HepG2 (cell line): ENCODE measurements around the gene WNT10A. TPM values are rescaled to one million over a fixed set of nuclear protein-coding genes. Genes with fewer than 3 reads are reported as not detected.

Experiments
- ATAC-seq: fragments of 200-7000 bp; cut with Tn5 transposase; 3 replicates; pipeline ENCODE4 v1.9.1; 2020; ENCODE audit warnings: mild to moderate bottlenecking, moderate library complexity
- BruUV-seq: library from RNA; stranded (reverse); fragments of 400-500 nt; replicated peaks from 2 replicates; lab custom pipeline; 2021; lab: Mats Ljungman, UMichigan
- CTCF ChIA-PET: fragments of 300-600 bp; formaldehyde crosslinking; extraction: SDS; loops from one replicate; lab custom pipeline; 2021; ENCODE audit warnings: low total read pairs, inconsistent platforms, low intra/inter-chr PET ratio; lab: Yijun Ruan, JAX
- POLR2A ChIA-PET: fragments of 350-600 bp; sonication (Branson Sonifier 250); formaldehyde crosslinking; loops from one replicate; lab custom pipeline; 2020; ENCODE audit warnings: antibody characterized with exemption, inconsistent platforms; lab: Yijun Ruan, JAX
- DNase-seq: peaks from one replicate; pipeline ENCODE4 v3.0.0-alpha.2; 2015; ENCODE audit warnings: low spot score
- FAIRE-seq: peaks from 3 replicates; lab custom pipeline; 2011; peaks lifted over from hg19 to GRCh38; lab: Jason Lieb, UNC
- H2AFZ ChIP-seq: one replicate; pipeline ENCODE4 v1.6.1; 2011; ENCODE audit warnings: low read length, inconsistent platforms
- H3K27ac ChIP-seq: fragments of 300-600 bp; 3 replicates; pipeline ENCODE4 v1.8.0; 2011; ENCODE audit warnings: mixed run types, mild to moderate bottlenecking, mixed read lengths, low read length, inconsistent platforms; ENCODE audit not compliant: insufficient read depth; ENCODE audit errors: extremely low read length
- H3K27me3 ChIP-seq, 2 experiments: fragments of 200-600 bp in 1 of 2; 2 replicates in 1 of 2; 3 replicates in 1 of 2; pipeline versions ENCODE4 v1.6.0 to v1.8.0; 2011; ENCODE audit warnings: low read length in 2 of 2, mild to moderate bottlenecking in 2 of 2, moderate library complexity in 2 of 2, inconsistent platforms in 1 of 2; ENCODE audit not compliant: insufficient read depth in 2 of 2, control insufficient read depth in 1 of 2
- H3K36me3 ChIP-seq, 2 experiments: fragments of 200-600 bp in 1 of 2; replicated peaks in 1 of 2; 2 replicates in 1 of 2; 3 replicates in 1 of 2; pipeline versions ENCODE4 v1.5.1 to v1.8.0; 2011; ENCODE audit warnings: low read length in 2 of 2, inconsistent platforms in 1 of 2; ENCODE audit not compliant: insufficient read depth in 2 of 2, control insufficient read depth in 1 of 2
- H3K4me1 ChIP-seq: 2 replicates; pipeline ENCODE4 v1.5.1; 2012; ENCODE audit warnings: low read length, inconsistent platforms; ENCODE audit not compliant: insufficient read depth
- H3K4me2 ChIP-seq: 2 replicates; pipeline ENCODE4 v1.6.0; 2011; ENCODE audit warnings: low read depth, low read length, inconsistent platforms
- H3K4me3 ChIP-seq, 3 experiments: fragments of 200-600 bp in 1 of 3; sonication (generic), shearing (Covaris generic) in 1 of 3; replicated peaks in 1 of 3; 2 replicates each; pipeline ENCODE4 v1.5.1; 2011 to 2016; ENCODE audit warnings: low read length in 3 of 3, inconsistent platforms in 2 of 3, low read depth in 2 of 3, mild to moderate bottlenecking in 2 of 3, control low read depth in 1 of 3, mixed read lengths in 1 of 3; ENCODE audit not compliant: insufficient read depth in 1 of 3
- H3K79me2 ChIP-seq: one replicate; pipeline ENCODE4 v1.6.1; 2011; ENCODE audit warnings: low read length, inconsistent platforms; ENCODE audit not compliant: insufficient read depth
- H3K9ac ChIP-seq: 2 replicates; pipeline ENCODE4 v1.6.0; 2011; ENCODE audit warnings: mild to moderate bottlenecking, low read depth, low read length, inconsistent platforms; ENCODE audit not compliant: insufficient read depth
- H3K9me3 ChIP-seq: 2 replicates; pipeline ENCODE4 v1.5.1; 2012; ENCODE audit warnings: mild to moderate bottlenecking, low read length
- H4K20me1 ChIP-seq: 2 replicates; pipeline ENCODE4 v1.6.0; 2011; ENCODE audit warnings: inconsistent platforms, mild to moderate bottlenecking, low read length, moderate library complexity; ENCODE audit not compliant: insufficient read depth
- ESRRA ChIP-seq: sonication (generic); formaldehyde crosslinking; IDR thresholded peaks from 2 replicates; pipeline ENCODE4 v1.5.1; 2020; ENCODE audit warnings: mild to moderate bottlenecking, low read depth, missing genetic modification reagents
- GATA4 ChIP-seq: sonication (generic); IDR thresholded peaks from 2 replicates; pipeline ENCODE4 v1.6.1; 2016; ENCODE audit warnings: antibody characterized with exemption, low read depth, borderline replicate concordance
- MXD4 ChIP-seq: IDR thresholded peaks from 2 replicates; pipeline ENCODE4 v1.6.1; 2016; ENCODE audit warnings: mild to moderate bottlenecking, missing biosample characterization, missing genetic modification reagents
- RAD21 ChIP-seq: fragments of 450-650 bp; formaldehyde crosslinking; IDR thresholded peaks from 2 replicates; pipeline ENCODE4 v1.5.0; 2020; ENCODE audit warnings: mild to moderate bottlenecking
- RBM39 ChIP-seq: fragments of 200-400 bp; formaldehyde crosslinking; IDR thresholded peaks from one replicate; pipeline ENCODE4 v1.6.1; 2018; ENCODE audit warnings: antibody characterized with exemption, mild to moderate bottlenecking, low read depth, low read length; ENCODE audit not compliant: poor library complexity, severe bottlenecking
- RFX3 ChIP-seq: IDR thresholded peaks from 2 replicates; pipeline ENCODE4 v1.6.1; 2016; ENCODE audit warnings: missing biosample characterization, missing genetic modification reagents
- SALL2 ChIP-seq: sonication (generic); formaldehyde crosslinking; IDR thresholded peaks from 2 replicates; pipeline ENCODE4 v1.8.1; 2023; ENCODE audit warnings: mild to moderate bottlenecking, missing genetic modification reagents, inconsistent platforms
- SRSF9 ChIP-seq: fragments of 200-400 bp; formaldehyde crosslinking; IDR thresholded peaks from 2 replicates; pipeline ENCODE4 v1.6.1; 2018; ENCODE audit warnings: borderline replicate concordance, mild to moderate bottlenecking, low read depth, low read length; ENCODE audit not compliant: insufficient read depth, poor library complexity, severe bottlenecking
- THYN1 ChIP-seq: sonication (generic); formaldehyde crosslinking; IDR thresholded peaks from 2 replicates; pipeline ENCODE4 v1.8.1; 2023; ENCODE audit warnings: low read depth, mild to moderate bottlenecking, moderate library complexity, missing genetic modification reagents, borderline replicate concordance
- ZNF180 ChIP-seq: sonication (generic); formaldehyde crosslinking; IDR thresholded peaks from 2 replicates; pipeline ENCODE4 v1.4.0; 2020; ENCODE audit warnings: low read depth, missing genetic modification reagents, borderline replicate concordance
- ZNF260 ChIP-seq: sonication (generic); formaldehyde crosslinking; IDR thresholded peaks from 2 replicates; pipeline ENCODE4 v1.4.0; 2020; ENCODE audit warnings: missing genetic modification reagents, low read depth, mild to moderate bottlenecking, borderline replicate concordance
- ZNF557 ChIP-seq: sonication (generic); formaldehyde crosslinking; IDR thresholded peaks from 2 replicates; pipeline ENCODE4 v1.4.0; 2020; ENCODE audit warnings: missing genetic modification reagents
- WGBS: methylation state at CpG from one replicate; pipeline ENCODE4 v1.1.6; 2017; ENCODE audit warnings: low lambda C conversion rate; 5-methylcytosine and 5-hydroxymethylcytosine counted together
- in situ Hi-C: cut with HindIII; loops from 2 replicates; pipeline ENCODE4 v1.10.0; 2017; ENCODE audit warnings: low pct_unique_long_range_greater_than_20kb; ENCODE audit not compliant: extremely low pct_ligation_motif_present
- intact Hi-C: fragments of 100-400 bp; cut with micrococcal nuclease; formaldehyde crosslinking; loops from one replicate; pipeline ENCODE4 v1.10.0; 2022; ENCODE audit not compliant: unreplicated experiment
- polyA plus RNA-seq, 8 experiments: library from polyadenylated mRNA; depleted of rRNA in 3 of 8; stranded (reverse) in 7 of 8; unstranded in 1 of 8; fragments of >200 nt; fragmentation: Illumina TruSeq in 4 of 8; extraction: Trizol in 4 of 8; gene quantifications; 2 replicates each; pipeline versions ENCODE4 v1.2.1 to v1.2.3, GENCODE V29; 2011 to 2016; ENCODE audit warnings: low read depth in 4 of 8, missing spikeins in 1 of 8, mixed read lengths in 1 of 8; ENCODE audit not compliant: insufficient read depth in 1 of 8
- total RNA-seq, 5 experiments: library from RNA; depleted of rRNA; stranded (reverse); fragments of >200 nt; fragmentation: Illumina TruSeq; extraction: Trizol; gene quantifications; 2 replicates each; pipeline ENCODE4 v1.2.3, GENCODE V29; 2016; ENCODE audit warnings: low read depth in 1 of 5
- TF ChIP-seq, protein P1 (sequence below): sonication (generic); formaldehyde crosslinking; IDR thresholded peaks from 2 replicates; pipeline ENCODE4 v1.4.0; 2020; ENCODE audit warnings: mild to moderate bottlenecking, missing genetic modification reagents

WNT10A gene
- total and polyA plus RNA-seq, 2 of the 13 experiments (the other 11 are each of a cell fraction or from before 2014, with no cell fraction given): 0.03 TPM; not detected in 1

DNA sequence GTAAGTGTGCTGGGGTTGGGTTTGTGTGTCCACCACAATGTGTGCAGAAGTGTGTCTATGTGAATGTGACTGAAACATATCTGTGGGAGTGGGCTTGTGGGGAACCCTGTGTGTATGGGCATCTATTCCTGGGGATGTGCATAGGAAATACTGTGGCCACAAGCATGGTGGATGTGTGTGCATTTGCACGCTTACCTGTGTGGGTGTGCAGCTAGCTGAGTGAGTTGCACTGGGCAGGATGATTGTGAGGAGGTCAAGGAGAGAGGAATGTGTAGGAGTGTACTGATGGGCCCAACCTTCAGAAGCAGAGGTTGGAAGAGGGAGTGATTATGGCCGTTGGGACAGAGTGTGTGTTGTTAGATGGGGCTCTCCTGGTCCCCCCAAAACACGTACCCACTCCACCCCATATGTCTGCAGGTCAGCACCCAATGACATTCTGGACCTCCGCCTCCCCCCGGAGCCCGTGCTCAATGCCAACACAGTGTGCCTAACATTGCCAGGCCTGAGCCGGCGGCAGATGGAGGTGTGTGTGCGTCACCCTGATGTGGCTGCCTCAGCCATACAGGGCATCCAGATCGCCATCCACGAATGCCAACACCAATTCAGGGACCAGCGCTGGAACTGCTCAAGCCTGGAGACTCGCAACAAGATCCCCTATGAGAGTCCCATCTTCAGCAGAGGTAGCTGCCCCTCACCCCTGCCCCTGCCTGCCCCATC is 1.2 kb downstream of the WNT10A start (continued):
- TF ChIP-seq RBM39: no peak

DNA sequence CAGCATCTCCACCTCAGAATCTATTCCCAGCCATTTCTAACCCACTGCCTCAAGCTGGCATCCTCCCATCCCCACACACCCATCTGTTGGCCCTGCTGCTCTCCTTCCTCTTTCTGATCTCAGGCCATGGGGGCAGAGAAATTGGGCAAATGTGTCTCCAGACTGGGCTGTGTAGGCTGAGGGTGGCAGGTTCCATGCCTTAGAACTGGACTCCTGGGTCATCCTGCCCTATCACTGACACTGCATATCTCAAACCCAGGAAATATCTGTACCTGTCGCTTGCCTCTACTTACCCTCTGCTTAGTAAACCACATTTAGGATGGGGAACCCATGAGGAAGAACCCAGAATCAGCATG is 1.8 kb downstream of the WNT10A start:
- Histone ChIP-seq H3K27me3 (peaks cover 36 to 92% of the 10 kb centered on the region in 2 experiments), H3K9ac (no peak overlapping the region)
- 33% methylated on average over 1 of the region's 1 CpG for WGBS

More for the DNA sequence above, 1.8 kb downstream of the WNT10A start:
- Histone ChIP-seq H3K36me3 (no peaks in the 10 kb centered on the region), H3K79me2 (no peaks in the 10 kb centered on the region), H3K9me3 (no peaks in the 10 kb centered on the region), H3K4me3 (no peak overlapping the region), H3K27ac (no peak overlapping the region), H3K4me1 (peaks cover 14% of the 10 kb centered on the region), H2AFZ (no peak overlapping the region), H3K4me2 (no peak overlapping the region), H4K20me1 (peaks cover 4% of the 10 kb centered on the region; the same call in 1 of the 2 replicates)
- DNase-seq: no peak
- no TSS peak for BruUV-seq
- FAIRE-seq: no peak
- ChIA-PET POLR2A (no interaction called here), CTCF (no interaction called here)
- in situ Hi-C loops (no loop called here), intact Hi-C loops (no loop called here)
- no peak for ATAC-seq
- TF ChIP-seq ZNF180 (CRISPR knock-in tag): no peak
- no peak for TF ChIP-seq ZNF557 (CRISPR knock-in tag)
- TF ChIP-seq, protein P1, sequence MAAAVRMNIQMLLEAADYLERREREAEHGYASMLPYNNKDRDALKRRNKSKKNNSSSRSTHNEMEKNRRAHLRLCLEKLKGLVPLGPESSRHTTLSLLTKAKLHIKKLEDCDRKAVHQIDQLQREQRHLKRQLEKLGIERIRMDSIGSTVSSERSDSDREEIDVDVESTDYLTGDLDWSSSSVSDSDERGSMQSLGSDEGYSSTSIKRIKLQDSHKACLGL: no peak
- no peak for TF ChIP-seq SRSF9
- TF ChIP-seq GATA4: no peak
- no peak for TF ChIP-seq ESRRA (CRISPR knock-in tag)
- no peak for TF ChIP-seq THYN1 (CRISPR knock-in tag)
- TF ChIP-seq RAD21: no peak
- TF ChIP-seq RFX3 (CRISPR knock-in tag): no peak
- no peak for TF ChIP-seq ZNF260
- no peak for TF ChIP-seq SALL2 (CRISPR knock-in tag)
- TF ChIP-seq MXD4 (CRISPR knock-in tag): no peak
